GM12878 (cell line): ENCODE measurements around the gene KLHL15. TPM values are rescaled to one million over a fixed set of nuclear protein-coding genes. Genes with fewer than 3 reads are reported as not detected.

Experiments
- ASH2L ChIP-seq: fragments of 300-600, 200-600 bp; sonication (generic); IDR thresholded peaks from 2 replicates; pipeline ENCODE4 v1.6.1; 2017; ENCODE audit warnings: low read depth, mild to moderate bottlenecking, borderline replicate concordance
- ATF2 ChIP-seq: IDR thresholded peaks from 2 replicates; pipeline ENCODE4 v1.6.1; 2012; ENCODE audit warnings: low read length, inconsistent platforms
- ATF7 ChIP-seq: fragments of 450-650 bp; IDR thresholded peaks from 2 replicates; pipeline ENCODE4 v1.6.1; 2016; ENCODE audit warnings: low read depth, mild to moderate bottlenecking
- CEBPZ ChIP-seq: fragments of 150-350 bp; IDR thresholded peaks from 2 replicates; pipeline ENCODE4 v1.6.1; 2016; ENCODE audit warnings: low read depth, low read length
- CUX1 ChIP-seq: IDR thresholded peaks from 2 replicates; pipeline ENCODE4 v1.6.1; 2012; ENCODE audit warnings: improper control_type of control experiment, low read depth, low read length; ENCODE audit not compliant: insufficient replicate concordance
- EED ChIP-seq: sonication (generic); IDR thresholded peaks from 2 replicates; pipeline ENCODE4 v1.6.1; 2016; ENCODE audit warnings: antibody characterized with exemption, low read depth
- ESRRA ChIP-seq: IDR thresholded peaks from 2 replicates; pipeline ENCODE4 v1.6.1; 2012; ENCODE audit warnings: mild to moderate bottlenecking, low read length, improper control_type of control experiment
- MLLT1 ChIP-seq: fragments of 450-650 bp; IDR thresholded peaks from 2 replicates; pipeline ENCODE4 v1.6.1; 2016; ENCODE audit warnings: mild to moderate bottlenecking
- MYB ChIP-seq: fragments of 150-350 bp; IDR thresholded peaks from 2 replicates; pipeline ENCODE4 v1.6.1; 2014; ENCODE audit warnings: mild to moderate bottlenecking, low read depth, low read length, borderline replicate concordance
- NFXL1 ChIP-seq: fragments of 450-650 bp; IDR thresholded peaks from 2 replicates; pipeline ENCODE4 v1.6.1; 2017; ENCODE audit warnings: antibody characterized with exemption, mild to moderate bottlenecking, borderline replicate concordance
- NFYA ChIP-seq: IDR thresholded peaks from 2 replicates; pipeline ENCODE4 v1.6.1; 2011; ENCODE audit warnings: low read depth, mild to moderate bottlenecking, low read length, improper control_type of control experiment, borderline replicate concordance
- NKRF ChIP-seq: fragments of 450-650 bp; conservative IDR thresholded peaks from 2 replicates; pipeline ENCODE4 v1.6.1; 2017; ENCODE audit warnings: mild to moderate bottlenecking, moderate library complexity
- NR2F1 ChIP-seq: fragments of 450-650 bp; conservative IDR thresholded peaks from 2 replicates; pipeline ENCODE4 v1.6.1; 2017; ENCODE audit warnings: mild to moderate bottlenecking
- POLR2AphosphoS5 ChIP-seq: IDR thresholded peaks from 2 replicates; pipeline ENCODE4 v1.6.1; 2011; ENCODE audit warnings: mild to moderate bottlenecking, low read length, inconsistent platforms
- RB1 ChIP-seq: fragments of 450-650 bp; formaldehyde crosslinking; IDR thresholded peaks from 2 replicates; pipeline ENCODE4 v1.6.1; 2017; ENCODE audit warnings: mild to moderate bottlenecking, borderline replicate concordance
- SMAD1 ChIP-seq: fragments of 450-650 bp; IDR thresholded peaks from 2 replicates; pipeline ENCODE4 v1.6.1; 2018; ENCODE audit warnings: mild to moderate bottlenecking, low read depth; ENCODE audit not compliant: partially characterized antibody
- polyA plus RNA-seq, 11 experiments: library from polyadenylated mRNA; depleted of rRNA in 4 of 11; unstranded in 6 of 11; stranded (reverse) in 5 of 11; fragments of >200 nt; fragmentation: Nextera tagmentation in 4 of 11; fragmentation: Illumina TruSeq in 1 of 11; extraction: Ambion mirVana in 4 of 11; extraction: Trizol in 1 of 11; gene quantifications; 1 replicate in 1 of 11; 2 replicates in 10 of 11; pipeline versions ENCODE4 v1.2.1 to v1.2.3, GENCODE V29; 2011 to 2016; ENCODE audit warnings: inconsistent platforms in 2 of 11, missing spikeins in 2 of 11, low read depth in 1 of 11
- total RNA-seq, 4 experiments: library from RNA; depleted of rRNA in 3 of 4; stranded (reverse); fragments of >200 nt in 3 of 4; fragmentation: Illumina TruSeq in 1 of 4; extraction: Trizol in 1 of 4; gene quantifications; 2 replicates each; pipeline versions ENCODE4 v1.2.1 to v1.2.3, GENCODE V29; 2013 to 2021

Gene KLHL15
- total and polyA plus RNA-seq, 10 of the 15 experiments (the other 5 are each of a cell fraction or from before 2014, with no cell fraction given), result 1.4 to 7.0 (median 3.7) TPM

- TF ChIP-seq CUX1, result no peak
- no peak for TF ChIP-seq RB1
- no peak for TF ChIP-seq EED
- no peak for TF ChIP-seq NKRF
- TF ChIP-seq POLR2AphosphoS5, result no peak
- no peak for TF ChIP-seq ATF2
- no peak for TF ChIP-seq CEBPZ
- TF ChIP-seq MLLT1, result no peak
- TF ChIP-seq NR2F1, result peak; percentile 24; the same call in 1 of the 2 replicates
- TF ChIP-seq SMAD1, result no peak
- no peak for TF ChIP-seq NFXL1
- no peak for TF ChIP-seq ATF7
- TF ChIP-seq MYB, result no peak
- no peak for TF ChIP-seq ASH2L
- TF ChIP-seq ESRRA, result no peak
- TF ChIP-seq NFYA, result no peak
Observed at GRCh38 chrX:24014388-24015018, 12.5 kb downstream of the KLHL15 start (continued).
